GM12891 (cell line): ENCODE measurements around the gene ABCD4.

Experiments
- PAX5 ChIP-seq: IDR thresholded peaks from 2 replicates; pipeline ENCODE4 v1.6.1; 2011; ENCODE audit warnings: low read length, moderate library complexity, mild to moderate bottlenecking; ENCODE audit not compliant: insufficient read depth, severe bottlenecking
- POLR2A ChIP-seq: IDR thresholded peaks from 2 replicates; pipeline ENCODE4 v1.6.1; 2011; ENCODE audit warnings: low read depth, low read length, control low read depth
- POLR2AphosphoS5 ChIP-seq: IDR thresholded peaks from 2 replicates; pipeline ENCODE4 v1.6.1; 2011; ENCODE audit warnings: low read depth, low read length, control low read depth
- POU2F2 ChIP-seq: IDR thresholded peaks from 2 replicates; pipeline ENCODE4 v1.6.1; 2011; ENCODE audit warnings: low read depth, mild to moderate bottlenecking, control low read depth, low read length, moderate library complexity
- SPI1 ChIP-seq: IDR thresholded peaks from 2 replicates; pipeline ENCODE4 v1.6.1; 2011; ENCODE audit warnings: low read depth, low read length, control low read depth
- TAF1 ChIP-seq: IDR thresholded peaks from 2 replicates; pipeline ENCODE4 v1.6.1; 2011; ENCODE audit warnings: low read depth, low read length, control low read depth

DNA sequence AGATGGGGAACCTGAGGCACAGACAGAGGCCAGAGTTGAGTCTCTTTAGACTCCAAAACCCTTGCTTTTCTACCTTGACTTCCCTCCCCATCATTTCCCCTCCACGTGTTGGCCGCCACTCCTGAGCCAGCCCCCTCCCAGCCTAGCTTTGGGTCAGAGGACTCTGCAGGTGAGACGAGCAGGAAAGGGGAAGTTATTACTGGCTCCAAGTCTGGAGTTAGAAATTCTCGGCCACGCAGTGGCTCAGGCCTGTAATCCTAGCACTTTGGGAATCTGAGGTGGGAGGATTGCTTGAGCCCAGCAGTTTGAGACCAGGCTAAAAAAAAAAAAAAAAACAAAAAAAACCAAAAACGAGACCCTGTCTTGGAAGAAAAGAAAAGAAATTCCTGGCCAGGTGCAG is 54.7 kb downstream of the ABCD4 start:
- TF ChIP-seq POLR2A (no peak), SPI1 (no peak), POLR2AphosphoS5 (no peak), TAF1 (no peak), POU2F2 (no peak), PAX5 (no peak)
